HEK293 (cell line): ENCODE data around the gene USP5.

Experiments used
- CTCF ChIA-PET: fragments of 350-600 bp; formaldehyde crosslinking; extraction: SDS; loops from one replicate; lab custom pipeline; 2021; ENCODE audit warnings: antibody characterized with exemption; lab: Yijun Ruan, JAX
- POLR2A ChIA-PET: fragments of 300-600 bp; formaldehyde crosslinking; extraction: SDS; loops from one replicate; lab custom pipeline; 2020; ENCODE audit warnings: antibody characterized with exemption, inconsistent platforms; lab: Yijun Ruan, JAX
- H3K27ac ChIP-seq: fragments of 200-500 bp; sonication (Bioruptor generic); 2 replicates; pipeline ENCODE4 v1.5.1; 2014; ENCODE audit warnings: low read depth, low read length, control low read depth, inconsistent platforms; ENCODE audit errors: extremely low read depth
- H3K36me3 ChIP-seq, 2 experiments: fragments of 200-500 bp in 1 of 2; sonication (Bioruptor generic) in 1 of 2; 1 replicate in 1 of 2; 2 replicates in 1 of 2; pipeline ENCODE4 v1.5.1; 2014 to 2017; ENCODE audit warnings: inconsistent platforms in 2 of 2, low read length in 2 of 2; ENCODE audit not compliant: control insufficient read depth in 2 of 2, insufficient read depth in 1 of 2
- H3K4me1 ChIP-seq: fragments of 200-500 bp; sonication (Bioruptor generic); 2 replicates; pipeline ENCODE4 v1.5.1; 2014; ENCODE audit warnings: mild to moderate bottlenecking, low read length, inconsistent platforms; ENCODE audit not compliant: control insufficient read depth, insufficient read depth
- H3K4me3 ChIP-seq: 2 replicates; pipeline ENCODE4 v1.5.1; 2011; ENCODE audit warnings: low read depth, mild to moderate bottlenecking, control low read depth, low read length, moderate library complexity
- H3K9me3 ChIP-seq: fragments of 200-500 bp; sonication (Bioruptor generic); 2 replicates; pipeline ENCODE4 v1.5.1; 2014; ENCODE audit warnings: low read depth, low read length, inconsistent platforms; ENCODE audit not compliant: control insufficient read depth, insufficient read depth
- AEBP2 ChIP-seq: fragments of 450-650 bp; formaldehyde crosslinking; IDR thresholded peaks from 2 replicates; pipeline ENCODE4 v1.5.1; 2016; ENCODE audit warnings: missing biosample characterization, missing genetic modification characterization, borderline replicate concordance
- HOXA7 ChIP-seq: sonication (generic); formaldehyde crosslinking; IDR thresholded peaks from 2 replicates; pipeline ENCODE4 v1.8.1; 2022; ENCODE audit warnings: missing genetic modification reagents, borderline replicate concordance
- KLF7 ChIP-seq: fragments of 450-650 bp; formaldehyde crosslinking; IDR thresholded peaks from 2 replicates; pipeline ENCODE4 v1.5.1; 2016; ENCODE audit warnings: missing biosample characterization, missing genetic modification characterization, borderline replicate concordance
- KLF8 ChIP-seq: fragments of 450-650 bp; formaldehyde crosslinking; IDR thresholded peaks from 2 replicates; pipeline ENCODE4 v1.5.1; 2016; ENCODE audit warnings: missing biosample characterization, missing genetic modification characterization
- MEIS1 ChIP-seq: sonication (generic); formaldehyde crosslinking; IDR thresholded peaks from 2 replicates; pipeline ENCODE4 v1.8.1; 2022; ENCODE audit warnings: missing genetic modification reagents, mild to moderate bottlenecking, borderline replicate concordance
- PRDM10 ChIP-seq: fragments of 450-650 bp; formaldehyde crosslinking; IDR thresholded peaks from 2 replicates; pipeline ENCODE4 v1.5.1; 2016; ENCODE audit warnings: missing biosample characterization, missing genetic modification characterization
- TRIM28 ChIP-seq: IDR thresholded peaks from 2 replicates; pipeline ENCODE4 v1.6.1; 2011; ENCODE audit warnings: low read length, control low read depth, borderline replicate concordance
- TSHZ1 ChIP-seq: fragments of 450-650 bp; formaldehyde crosslinking; IDR thresholded peaks from 2 replicates; pipeline ENCODE4 v1.5.1; 2016; ENCODE audit warnings: missing biosample characterization, missing genetic modification characterization, borderline replicate concordance
- ZBTB20 ChIP-seq: fragments of 450-650 bp; formaldehyde crosslinking; IDR thresholded peaks from 2 replicates; pipeline ENCODE4 v1.5.1; 2016; ENCODE audit warnings: missing biosample characterization, missing genetic modification characterization
- ZFP69B ChIP-seq: fragments of 450-650 bp; formaldehyde crosslinking; IDR thresholded peaks from 2 replicates; pipeline ENCODE4 v1.5.1; 2016; ENCODE audit warnings: missing biosample characterization, missing genetic modification characterization
- ZNF112 ChIP-seq: fragments of 450-650 bp; formaldehyde crosslinking; IDR thresholded peaks from 2 replicates; pipeline ENCODE4 v1.5.0; 2017; ENCODE audit warnings: missing biosample characterization, missing genetic modification characterization
- ZNF146 ChIP-seq: fragments of 450-650 bp; formaldehyde crosslinking; IDR thresholded peaks from 2 replicates; pipeline ENCODE4 v1.5.1; 2016; ENCODE audit warnings: missing biosample characterization, missing genetic modification characterization
- ZNF169 ChIP-seq: fragments of 450-650 bp; formaldehyde crosslinking; IDR thresholded peaks from 2 replicates; pipeline ENCODE4 v1.5.1; 2016; ENCODE audit warnings: missing biosample characterization, missing genetic modification characterization
- ZNF394 ChIP-seq: fragments of 450-650 bp; formaldehyde crosslinking; IDR thresholded peaks from 2 replicates; pipeline ENCODE4 v1.5.1; 2016; ENCODE audit warnings: missing biosample characterization, missing genetic modification characterization, mild to moderate bottlenecking, moderate library complexity, borderline replicate concordance
- ZNF473 ChIP-seq: fragments of 450-650 bp; formaldehyde crosslinking; IDR thresholded peaks from 2 replicates; pipeline ENCODE4 v1.5.1; 2017; ENCODE audit warnings: missing biosample characterization, missing genetic modification characterization
- ZNF501 ChIP-seq: fragments of 450-650 bp; formaldehyde crosslinking; IDR thresholded peaks from 2 replicates; pipeline ENCODE4 v1.5.1; 2016; ENCODE audit warnings: missing biosample characterization, missing genetic modification characterization
- ZNF544 ChIP-seq: fragments of 450-650 bp; formaldehyde crosslinking; IDR thresholded peaks from 2 replicates; pipeline ENCODE4 v1.5.0; 2017; ENCODE audit warnings: missing biosample characterization, missing genetic modification characterization
- ZNF561 ChIP-seq: fragments of 450-650 bp; IDR thresholded peaks from 2 replicates; pipeline ENCODE4 v1.5.1; 2018; ENCODE audit warnings: missing biosample characterization, missing genetic modification characterization, borderline replicate concordance
- ZNF571 ChIP-seq: fragments of 450-650 bp; formaldehyde crosslinking; IDR thresholded peaks from 2 replicates; pipeline ENCODE4 v1.5.0; 2017; ENCODE audit warnings: missing biosample characterization, missing genetic modification characterization
- ZNF585B ChIP-seq: fragments of 450-650 bp; formaldehyde crosslinking; IDR thresholded peaks from 2 replicates; pipeline ENCODE4 v1.5.1; 2016; ENCODE audit warnings: missing biosample characterization, missing genetic modification characterization
- ZNF610 ChIP-seq: fragments of 450-650 bp; formaldehyde crosslinking; IDR thresholded peaks from 2 replicates; pipeline ENCODE4 v1.5.1; 2016; ENCODE audit warnings: missing biosample characterization, missing genetic modification characterization, borderline replicate concordance
- ZNF639 ChIP-seq: fragments of 450-650 bp; formaldehyde crosslinking; IDR thresholded peaks from 2 replicates; pipeline ENCODE4 v1.5.1; 2016; ENCODE audit warnings: missing biosample characterization, missing genetic modification characterization
- ZNF747 ChIP-seq: fragments of 450-650 bp; formaldehyde crosslinking; IDR thresholded peaks from 2 replicates; pipeline ENCODE4 v1.5.1; 2016; ENCODE audit warnings: missing biosample characterization, missing genetic modification characterization
- ZNF777 ChIP-seq: fragments of 450-650 bp; formaldehyde crosslinking; IDR thresholded peaks from 2 replicates; pipeline ENCODE4 v1.5.1; 2017; ENCODE audit warnings: missing biosample characterization, missing genetic modification characterization, borderline replicate concordance

USP5 gene

GRCh38 chr12:6827982-6828780 is 23.8 kb upstream of the USP5 start, which contains the start of gene P3H3 (continued):
- TF ChIP-seq ZNF777 (tag by site-specific recombination) = no peak
- TF ChIP-seq ZNF639 (tag by site-specific recombination) = peak; percentile 95
- no peak for TF ChIP-seq ZNF571 (tag by site-specific recombination)
- no peak; the same call in 1 of the 2 replicates for TF ChIP-seq KLF7 (tag by site-specific recombination)
- TF ChIP-seq ZNF112 (tag by site-specific recombination) = no peak
- peak; percentile 66; the same call in 1 of the 2 replicates for TF ChIP-seq ZNF501
- TF ChIP-seq ZNF394 (tag by site-specific recombination) = peak; percentile 80; the same call in 1 of the 2 replicates
- TF ChIP-seq KLF8 (tag by site-specific recombination) = peak; percentile 93
- peak; percentile 68; the same call in 1 of the 2 replicates for TF ChIP-seq PRDM10 (tag by site-specific recombination)
- no peak for TF ChIP-seq ZNF146
- TF ChIP-seq ZNF169 (tag by site-specific recombination) = no peak
- TF ChIP-seq ZNF610 (tag by site-specific recombination) = no peak
- peak; percentile 87 for TF ChIP-seq ZFP69B (tag by site-specific recombination)
- no peak for TF ChIP-seq ZBTB20
- TF ChIP-seq ZNF544 (tag by site-specific recombination) = no peak
- no peak for TF ChIP-seq TRIM28

GRCh38 chr12:6828781-6829535 is 23.0 kb upstream of the USP5 start:
- Histone ChIP-seq H3K4me3 (peak overlapping the region; percentile 47), H3K27ac (peak overlapping the region; percentile 86; the same call in 1 of the 2 replicates), H3K9me3 (no peaks in the 10 kb centered on the region), H3K4me1 (no peaks in the 10 kb centered on the region), H3K36me3 (peaks cover 3 to 40% of the 10 kb centered on the region in 2 experiments)
- ChIA-PET POLR2A (interaction anchor here (0.8 to 6.0 kb wide), 15 partner anchors 8 to 295 kb away, joined by 3 to 55 read pairs (median 4); partner anchors contain the start of genes CDCA3, COPS7A, GAPDH and MLF2), CTCF (interaction anchor here (0.6 to 3.0 kb wide), 7 partner anchors 43 to 95 kb away, joined by 3 to 10 read pairs (median 3); partner anchors contain the start of gene MLF2)
- TF ChIP-seq ZNF585B (tag by site-specific recombination) (no peak), ZNF777 (tag by site-specific recombination) (peak; percentile 6; the same call in 1 of the 2 replicates), HOXA7 (CRISPR knock-in tag) (no peak), MEIS1 (CRISPR knock-in tag) (no peak), TSHZ1 (tag by site-specific recombination) (no peak), ZNF473 (tag by site-specific recombination) (no peak), AEBP2 (tag by site-specific recombination) (0 out of 2 replicates have a peak, but pooled peaks have one; percentile 53), ZNF747 (tag by site-specific recombination) (no peak; the same call in 1 of the 2 replicates), ZNF561 (tag by site-specific recombination) (peak; percentile 30; the same call in 1 of the 2 replicates)
